ENCODE results near the gene CAMK4.

Gene CAMK4

GRCh38 chr5:111461255-111461671, 237.1 kb downstream of the CAMK4 start:
- H3K9me3 Mint-ChIP-seq (ENCODE audit: low read depth) = peaks cover 4% of the 10 kb centered on the region
- no peak overlapping the region for H3K4me3 Mint-ChIP-seq
- peaks cover 12% of the 10 kb centered on the region for H3K4me1 Mint-ChIP-seq (ENCODE audit: low read depth)
- peaks cover 36% of the 10 kb centered on the region for H3K36me3 Mint-ChIP-seq
- H3K27me3 Mint-ChIP-seq = no peaks in the 10 kb centered on the region
- H3K27ac Mint-ChIP-seq = no peak overlapping the region

- Mint-ChIP-seq H3K4me3 (no peak overlapping the region), H3K4me1 (ENCODE audit: low read depth) (peaks cover 15% of the 10 kb centered on the region), H3K9me3 (ENCODE audit: low read depth) (peaks cover 4% of the 10 kb centered on the region), H3K27ac (peak overlapping the region; percentile 69), H3K27me3 (no peaks in the 10 kb centered on the region), H3K36me3 (peaks cover 34% of the 10 kb centered on the region)
Measured at GRCh38 chr5:111461934-111462333, 237.8 kb downstream of the CAMK4 start.

GRCh38 chr5:111463311-111463710, 239.1 kb downstream of the CAMK4 start:
- H3K36me3 Mint-ChIP-seq = peaks cover 31% of the 10 kb centered on the region
- no peaks in the 10 kb centered on the region for H3K27me3 Mint-ChIP-seq
- peaks cover 15% of the 10 kb centered on the region for H3K4me1 Mint-ChIP-seq (ENCODE audit: low read depth)
- H3K4me3 Mint-ChIP-seq = no peak overlapping the region
- no peak overlapping the region for H3K27ac Mint-ChIP-seq
- H3K9me3 Mint-ChIP-seq (ENCODE audit: low read depth) = peaks cover 4% of the 10 kb centered on the region

GRCh38 chr5:111469293-111469896, 245.2 kb downstream of the CAMK4 start:
- peaks cover 4% of the 10 kb centered on the region for H3K9me3 Mint-ChIP-seq (ENCODE audit: low read depth)
- H3K27me3 Mint-ChIP-seq = no peaks in the 10 kb centered on the region
- H3K27ac Mint-ChIP-seq = no peak overlapping the region
- H3K36me3 Mint-ChIP-seq = peaks cover 18% of the 10 kb centered on the region
- peaks cover 4% of the 10 kb centered on the region for H3K4me1 Mint-ChIP-seq (ENCODE audit: low read depth)
- no peak overlapping the region for H3K4me3 Mint-ChIP-seq

GRCh38 chr5:111469903-111470302, 245.7 kb downstream of the CAMK4 start:
- Mint-ChIP-seq H3K27me3 (no peaks in the 10 kb centered on the region), H3K27ac (peak overlapping the region; percentile 22), H3K36me3 (peaks cover 16% of the 10 kb centered on the region)

GRCh38 chr5:111472096-111472495, 247.9 kb downstream of the CAMK4 start:
- H3K9me3 Mint-ChIP-seq (ENCODE audit: low read depth) = no peaks in the 10 kb centered on the region
- no peak overlapping the region for H3K4me3 Mint-ChIP-seq
- no peaks in the 10 kb centered on the region for H3K4me1 Mint-ChIP-seq (ENCODE audit: low read depth)
- H3K27me3 Mint-ChIP-seq = no peaks in the 10 kb centered on the region
- peak overlapping the region; percentile 81 for H3K27ac Mint-ChIP-seq
- peaks cover 12% of the 10 kb centered on the region for H3K36me3 Mint-ChIP-seq

More at GRCh38 chr5:111469903-111470302, 245.7 kb downstream of the CAMK4 start:
- Mint-ChIP-seq H3K4me1 (ENCODE audit: low read depth) (peaks cover 4% of the 10 kb centered on the region), H3K4me3 (no peak overlapping the region), H3K9me3 (ENCODE audit: low read depth) (peaks cover 2% of the 10 kb centered on the region)

GRCh38 chr5:111472579-111472978, 248.4 kb downstream of the CAMK4 start:
- no peaks in the 10 kb centered on the region for H3K4me1 Mint-ChIP-seq (ENCODE audit: low read depth)
- peaks cover 9% of the 10 kb centered on the region for H3K36me3 Mint-ChIP-seq
- no peak overlapping the region for H3K4me3 Mint-ChIP-seq
- no peaks in the 10 kb centered on the region for H3K9me3 Mint-ChIP-seq (ENCODE audit: low read depth)
- no peaks in the 10 kb centered on the region for H3K27me3 Mint-ChIP-seq
- peak overlapping the region; percentile 82 for H3K27ac Mint-ChIP-seq

GRCh38 chr5:111478266-111478665, 254.1 kb downstream of the CAMK4 start:
- no peaks in the 10 kb centered on the region for H3K9me3 Mint-ChIP-seq (ENCODE audit: low read depth)
- no peak overlapping the region for H3K27ac Mint-ChIP-seq
- no peaks in the 10 kb centered on the region for H3K4me1 Mint-ChIP-seq (ENCODE audit: low read depth)
- H3K36me3 Mint-ChIP-seq = peaks cover 7% of the 10 kb centered on the region
- H3K27me3 Mint-ChIP-seq = no peaks in the 10 kb centered on the region
- H3K4me3 Mint-ChIP-seq = no peak overlapping the region

GRCh38 chr5:111478898-111479297, 254.7 kb downstream of the CAMK4 start:
- H3K4me1 Mint-ChIP-seq (ENCODE audit: low read depth) = no peaks in the 10 kb centered on the region
- peaks cover 10% of the 10 kb centered on the region for H3K36me3 Mint-ChIP-seq
- H3K27ac Mint-ChIP-seq = peak overlapping the region; percentile 8
- H3K9me3 Mint-ChIP-seq (ENCODE audit: low read depth) = no peaks in the 10 kb centered on the region
- no peaks in the 10 kb centered on the region for H3K27me3 Mint-ChIP-seq
- no peak overlapping the region for H3K4me3 Mint-ChIP-seq

GRCh38 chr5:111480346-111480745, 256.2 kb downstream of the CAMK4 start:
- H3K36me3 Mint-ChIP-seq = peaks cover 17% of the 10 kb centered on the region
- no peaks in the 10 kb centered on the region for H3K4me1 Mint-ChIP-seq (ENCODE audit: low read depth)
- H3K9me3 Mint-ChIP-seq (ENCODE audit: low read depth) = no peaks in the 10 kb centered on the region
- no peak overlapping the region for H3K4me3 Mint-ChIP-seq
- H3K27me3 Mint-ChIP-seq = no peaks in the 10 kb centered on the region
- H3K27ac Mint-ChIP-seq = no peak overlapping the region

GRCh38 chr5:111486055-111486454, 261.9 kb downstream of the CAMK4 start:
- no peaks in the 10 kb centered on the region for H3K27me3 Mint-ChIP-seq
- H3K27ac Mint-ChIP-seq = peak overlapping the region; percentile 64
- H3K4me1 Mint-ChIP-seq (ENCODE audit: low read depth) = peaks cover 8% of the 10 kb centered on the region
- H3K4me3 Mint-ChIP-seq = no peak overlapping the region
- no peaks in the 10 kb centered on the region for H3K9me3 Mint-ChIP-seq (ENCODE audit: low read depth)
- peaks cover 25% of the 10 kb centered on the region for H3K36me3 Mint-ChIP-seq

- no peak overlapping the region for H3K4me3 Mint-ChIP-seq
- H3K36me3 Mint-ChIP-seq = peaks cover 25% of the 10 kb centered on the region
- no peaks in the 10 kb centered on the region for H3K27me3 Mint-ChIP-seq
- H3K27ac Mint-ChIP-seq = no peak overlapping the region
- H3K4me1 Mint-ChIP-seq (ENCODE audit: low read depth) = peaks cover 8% of the 10 kb centered on the region
- no peaks in the 10 kb centered on the region for H3K9me3 Mint-ChIP-seq (ENCODE audit: low read depth)
Measured at GRCh38 chr5:111486926-111487325, 262.7 kb downstream of the CAMK4 start.

- H3K9me3 Mint-ChIP-seq (ENCODE audit: low read depth) = no peaks in the 10 kb centered on the region
- H3K27ac Mint-ChIP-seq = peak overlapping the region; percentile 16
- H3K36me3 Mint-ChIP-seq = peaks cover 20% of the 10 kb centered on the region
- peaks cover 8% of the 10 kb centered on the region for H3K4me1 Mint-ChIP-seq (ENCODE audit: low read depth)
- H3K27me3 Mint-ChIP-seq = no peaks in the 10 kb centered on the region
- H3K4me3 Mint-ChIP-seq = no peak overlapping the region
Measured at GRCh38 chr5:111488353-111488752, 264.2 kb downstream of the CAMK4 start.

GRCh38 chr5:111493031-111493430, 268.8 kb downstream of the CAMK4 start:
- Mint-ChIP-seq H3K4me3 (no peak overlapping the region), H3K36me3 (peaks cover 4% of the 10 kb centered on the region), H3K9me3 (ENCODE audit: low read depth) (no peaks in the 10 kb centered on the region), H3K27ac (peak overlapping the region; percentile 37), H3K27me3 (no peaks in the 10 kb centered on the region), H3K4me1 (ENCODE audit: low read depth) (peaks cover 9% of the 10 kb centered on the region)

GRCh38 chr5:111494355-111494999, 270.3 kb downstream of the CAMK4 start:
- H3K27me3 Mint-ChIP-seq = no peaks in the 10 kb centered on the region
- H3K36me3 Mint-ChIP-seq = peaks cover 4% of the 10 kb centered on the region
- H3K27ac Mint-ChIP-seq = peak overlapping the region; percentile 41
- H3K4me3 Mint-ChIP-seq = no peak overlapping the region
- no peaks in the 10 kb centered on the region for H3K9me3 Mint-ChIP-seq (ENCODE audit: low read depth)
- H3K4me1 Mint-ChIP-seq (ENCODE audit: low read depth) = peaks cover 17% of the 10 kb centered on the region

- no peaks in the 10 kb centered on the region for H3K9me3 Mint-ChIP-seq (ENCODE audit: low read depth)
- peaks cover 17% of the 10 kb centered on the region for H3K4me1 Mint-ChIP-seq (ENCODE audit: low read depth)
- no peaks in the 10 kb centered on the region for H3K27me3 Mint-ChIP-seq
- H3K36me3 Mint-ChIP-seq = peaks cover 7% of the 10 kb centered on the region
- H3K4me3 Mint-ChIP-seq = no peak overlapping the region
- no peak overlapping the region for H3K27ac Mint-ChIP-seq
Measured at GRCh38 chr5:111495159-111495558, 271.0 kb downstream of the CAMK4 start.

Data from activated naive CD8-positive, alpha-beta T cell (primary cell).